ENCODE data around the gene RGS7.
"Not testable (repeated sequence)": the region's sequence is repeated elsewhere in the genome, so short reads cannot be mapped to it uniquely, and the experiment has no call there.

GRCh38 chr1:240972059-240972458 lies 384.9 kb downstream of the RGS7 start:
- not testable (repeated sequence) for TF ChIP-seq POLR2A, CTCF (IDR thresholded peaks at IDR 0.05)

All from Peyer's patch (tissue), 4 donors.